ENCODE results near the gene KRTAP4-1. TPM values are rescaled to one million over a fixed set of nuclear protein-coding genes. Genes with fewer than 3 reads are reported as not detected.
"Not testable (repeated sequence)": the region's sequence is repeated elsewhere in the genome, so short reads cannot be mapped to it uniquely, and the experiment has no call there.

The KRTAP4-1 gene
- total and polyA plus RNA-seq, 7 donors, result 1.4 TPM; not detected in 6

GRCh38 chr17:41150026-41150425 is 34.7 kb downstream of the KRTAP4-1 start:
- intact Hi-C loops (cut with DNase I), result no loop called here
- Histone ChIP-seq H3K9me3 (no peaks in the 10 kb centered on the region), H3K27ac (no peak overlapping the region), H3K36me3 (no peaks in the 10 kb centered on the region), H3K27me3 (no peaks in the 10 kb centered on the region), H3K4me3 (no peak overlapping the region), H3K4me1 (no peaks in the 10 kb centered on the region)
- 84 to 92% methylated on average over 4 of the region's 4 CpGs for WGBS, 2 donors
- TF ChIP-seq CTCF (IDR thresholded peaks at IDR 0.05) (no peak), POLR2A (IDR thresholded peaks at IDR 0.05) (no peak), POLR2AphosphoS5 (IDR thresholded peaks at IDR 0.05) (no peak), EP300 (IDR thresholded peaks at IDR 0.05) (no peak)
- no peak for DNase-seq

- H3K27ac ChIP-seq, result no peak within 1 kb of the TSS
- H3K4me3 ChIP-seq, result no peak within 1 kb of the TSS
- DNase-seq, result no peak
- H3K9me3 ChIP-seq, result no peaks in the 10 kb centered on the region
- no peaks in the 10 kb centered on the region for H3K27me3 ChIP-seq
- intact Hi-C loops (cut with DNase I), result no loop called here
- no peaks in the 10 kb centered on the region for H3K36me3 ChIP-seq
- H3K4me1 ChIP-seq, result no peaks in the 10 kb centered on the region
- TF ChIP-seq CTCF (IDR thresholded peaks at IDR 0.05) (no peak), POLR2A (IDR thresholded peaks at IDR 0.05) (no peak), EP300 (IDR thresholded peaks at IDR 0.05) (no peak), POLR2AphosphoS5 (IDR thresholded peaks at IDR 0.05) (no peak)
- WGBS, 2 donors, result 61 to 65% methylated on average over 2 of the region's 2 CpGs
Measured at GRCh38 chr17:41149652-41149985, 35.1 kb downstream of the KRTAP4-1 start, which contains the start of gene KRTAP4-5. TSS of gene KRTAP4-5 (minus strand) at chr17:41149825. CDS start at chr17:41149767, 58 bp downstream.

GRCh38 chr17:41148971-41149651 is 35.6 kb downstream of the KRTAP4-1 start:
- H3K9me3 ChIP-seq; H3K4me1 ChIP-seq; intact Hi-C loops (cut with DNase I); DNase-seq; H3K36me3 ChIP-seq; H3K4me3 ChIP-seq; H3K27ac ChIP-seq; H3K27me3 ChIP-seq: not testable (repeated sequence)
- WGBS, 2 donors, result 86 to 90% methylated on average over 10 of the region's 10 CpGs

- Histone ChIP-seq H3K4me3 (no peak overlapping the region), H3K27me3 (no peaks in the 10 kb centered on the region), H3K4me1 (no peaks in the 10 kb centered on the region), H3K36me3 (no peaks in the 10 kb centered on the region), H3K9me3 (peaks cover 0 to 8% (median 3%) of the 10 kb centered on the region in 4 donors), H3K27ac (no peak overlapping the region)
- DNase-seq, result no peak
- no peak for TF ChIP-seq CTCF (IDR thresholded peaks at IDR 0.05)
- 90 to 95% methylated on average over 2 of the region's 2 CpGs for WGBS, 2 donors
- intact Hi-C loops (cut with DNase I), result no loop called here
Measured at GRCh38 chr17:41147531-41148204, 37.0 kb downstream of the KRTAP4-1 start.

GRCh38 chr17:41145261-41145660 is 39.5 kb downstream of the KRTAP4-1 start:
- DNase-seq, result no peak
- 92 to 93% methylated on average over 2 of the region's 2 CpGs for WGBS, 2 donors
- Histone ChIP-seq H3K27me3 (no peaks in the 10 kb centered on the region), H3K36me3 (no peaks in the 10 kb centered on the region), H3K4me3 (no peak overlapping the region), H3K4me1 (no peaks in the 10 kb centered on the region), H3K9me3 (peaks cover 0 to 11% (median 3%) of the 10 kb centered on the region in 4 donors), H3K27ac (no peak overlapping the region)
- no peak for TF ChIP-seq POLR2A (IDR thresholded peaks at IDR 0.05)
- intact Hi-C loops (cut with DNase I), result no loop called here

GRCh38 chr17:41144846-41145245 is 39.9 kb downstream of the KRTAP4-1 start:
- H3K36me3 ChIP-seq, result no peaks in the 10 kb centered on the region
- H3K4me1 ChIP-seq, result no peaks in the 10 kb centered on the region
- DNase-seq, result no peak
- TF ChIP-seq CTCF (IDR thresholded peaks at IDR 0.05), result no peak
- TF ChIP-seq POLR2A (IDR thresholded peaks at IDR 0.05), result no peak
- no peak for TF ChIP-seq EP300 (IDR thresholded peaks at IDR 0.05)
- TF ChIP-seq POLR2AphosphoS5 (IDR thresholded peaks at IDR 0.05), result no peak
- H3K27ac ChIP-seq, result no peak overlapping the region
- H3K27me3 ChIP-seq, result no peaks in the 10 kb centered on the region
- peaks cover 0 to 15% (median 4%) of the 10 kb centered on the region in 4 donors for H3K9me3 ChIP-seq
- WGBS, 2 donors, result 90 to 94% methylated on average over 1 of the region's 1 CpG
- intact Hi-C loops (cut with DNase I), result no loop called here
- no peak overlapping the region for H3K4me3 ChIP-seq

Data from sigmoid colon (tissue), 7 donors.